ENCODE data around the gene AUTS2.

AUTS2 gene

DNA sequence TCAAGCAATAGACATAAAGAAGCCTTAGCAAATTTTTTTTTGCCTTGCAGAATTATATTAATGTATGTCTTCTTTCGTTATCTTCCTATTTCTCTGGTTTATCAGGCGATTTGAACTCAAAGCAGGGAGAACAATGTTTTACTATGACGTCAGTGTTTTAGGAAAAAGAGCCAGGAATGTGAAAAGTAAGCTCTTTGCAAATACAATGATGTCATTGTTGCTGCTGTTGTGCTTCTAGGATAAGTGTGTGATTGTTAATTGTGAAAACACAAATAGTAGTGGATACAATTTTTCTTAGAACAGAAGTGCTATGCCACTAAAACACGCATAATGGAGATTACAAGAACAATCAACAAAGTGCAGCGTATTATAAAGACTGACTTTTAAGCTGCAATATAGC, 9.5 kb upstream of the AUTS2 start:
- Mint-ChIP-seq H3K27ac (no peak overlapping the region), H3K27me3 (ENCODE audit: low read depth) (peaks cover 16% of the 10 kb centered on the region), H3K4me3 (no peak overlapping the region), H3K4me1 (peaks cover 3% of the 10 kb centered on the region), H3K36me3 (ENCODE audit: low read depth) (no peaks in the 10 kb centered on the region), H3K9me3 (no peaks in the 10 kb centered on the region)
- TF ChIP-seq, protein P1, sequence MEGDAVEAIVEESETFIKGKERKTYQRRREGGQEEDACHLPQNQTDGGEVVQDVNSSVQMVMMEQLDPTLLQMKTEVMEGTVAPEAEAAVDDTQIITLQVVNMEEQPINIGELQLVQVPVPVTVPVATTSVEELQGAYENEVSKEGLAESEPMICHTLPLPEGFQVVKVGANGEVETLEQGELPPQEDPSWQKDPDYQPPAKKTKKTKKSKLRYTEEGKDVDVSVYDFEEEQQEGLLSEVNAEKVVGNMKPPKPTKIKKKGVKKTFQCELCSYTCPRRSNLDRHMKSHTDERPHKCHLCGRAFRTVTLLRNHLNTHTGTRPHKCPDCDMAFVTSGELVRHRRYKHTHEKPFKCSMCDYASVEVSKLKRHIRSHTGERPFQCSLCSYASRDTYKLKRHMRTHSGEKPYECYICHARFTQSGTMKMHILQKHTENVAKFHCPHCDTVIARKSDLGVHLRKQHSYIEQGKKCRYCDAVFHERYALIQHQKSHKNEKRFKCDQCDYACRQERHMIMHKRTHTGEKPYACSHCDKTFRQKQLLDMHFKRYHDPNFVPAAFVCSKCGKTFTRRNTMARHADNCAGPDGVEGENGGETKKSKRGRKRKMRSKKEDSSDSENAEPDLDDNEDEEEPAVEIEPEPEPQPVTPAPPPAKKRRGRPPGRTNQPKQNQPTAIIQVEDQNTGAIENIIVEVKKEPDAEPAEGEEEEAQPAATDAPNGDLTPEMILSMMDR (IDR thresholded peaks at IDR 0.05; ENCODE audit: unreplicated experiment in 3 of 3) = no peak

DNA sequence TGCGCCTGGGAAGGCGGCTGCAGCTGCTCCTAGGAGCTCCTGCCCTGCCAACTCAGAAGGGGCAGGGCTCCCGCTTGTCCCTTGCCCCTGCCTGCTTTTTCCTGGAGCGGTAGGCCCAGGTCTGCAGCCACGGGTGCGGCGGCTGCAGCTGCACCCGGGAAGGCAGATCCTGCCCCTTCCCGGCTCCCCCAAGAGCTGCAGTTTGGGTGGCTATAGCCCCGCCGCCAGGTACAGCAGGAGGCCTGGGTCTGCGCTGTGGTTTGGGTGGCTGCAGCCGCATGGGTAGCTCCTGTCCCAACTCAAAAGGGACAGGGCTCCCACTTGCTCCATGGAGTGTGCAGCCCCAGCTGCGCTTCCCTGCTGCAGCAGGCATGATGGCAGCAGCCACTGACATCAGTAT, 6.5 kb upstream of the AUTS2 start:
- H3K4me1 Mint-ChIP-seq = no peaks in the 10 kb centered on the region
- H3K27ac Mint-ChIP-seq = no peak overlapping the region
- H3K4me3 Mint-ChIP-seq = no peak overlapping the region
- peaks cover 23% of the 10 kb centered on the region for H3K27me3 Mint-ChIP-seq (ENCODE audit: low read depth)
- TF ChIP-seq, protein P1 (IDR thresholded peaks at IDR 0.05; ENCODE audit: unreplicated experiment in 3 of 3) = no peak
- no peaks in the 10 kb centered on the region for H3K36me3 Mint-ChIP-seq (ENCODE audit: low read depth)
- no peaks in the 10 kb centered on the region for H3K9me3 Mint-ChIP-seq

DNA sequence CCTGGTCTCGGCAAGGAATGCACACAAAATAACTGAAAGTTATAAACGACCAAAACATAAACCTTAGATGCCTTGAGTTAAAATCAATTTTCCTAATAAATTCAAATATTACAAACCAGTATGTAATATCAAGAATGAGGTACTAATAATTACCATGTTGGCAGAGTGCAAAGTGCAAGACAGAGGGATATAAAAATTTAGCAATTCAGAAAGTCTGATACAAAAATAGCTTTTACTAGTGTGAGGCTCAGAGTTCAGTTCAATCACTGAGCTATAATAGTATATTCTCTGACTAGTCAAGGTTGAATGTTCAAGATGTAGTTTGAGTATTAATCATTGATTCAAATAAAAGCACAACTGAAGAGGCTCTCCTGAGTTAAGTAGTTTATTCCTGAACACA, 4.8 kb upstream of the AUTS2 start:
- no peaks in the 10 kb centered on the region for H3K36me3 Mint-ChIP-seq (ENCODE audit: low read depth)
- no peak overlapping the region for H3K4me3 Mint-ChIP-seq

DNA sequence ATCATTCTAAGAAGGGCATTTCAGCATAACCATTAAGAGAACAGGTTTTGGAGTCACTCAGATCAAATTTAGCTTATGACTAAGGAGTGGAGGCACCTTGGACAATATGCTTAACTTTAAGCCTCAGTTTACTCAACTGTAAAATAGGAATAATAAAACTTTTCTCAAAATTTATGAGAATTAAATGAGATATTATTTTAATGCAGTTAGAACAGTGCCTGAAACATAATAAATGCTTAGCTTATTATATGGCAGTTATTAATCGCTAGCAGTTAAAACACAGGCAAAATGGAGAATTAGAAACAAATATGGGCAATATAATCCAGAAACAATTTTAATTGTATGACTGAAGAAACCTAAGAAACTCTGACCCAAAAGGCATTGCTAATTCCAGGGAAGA, 2.9 kb upstream of the AUTS2 start:
- no peaks in the 10 kb centered on the region for H3K36me3 Mint-ChIP-seq (ENCODE audit: low read depth)
- no peaks in the 10 kb centered on the region for H3K4me1 Mint-ChIP-seq
- TF ChIP-seq, protein P1 (IDR thresholded peaks at IDR 0.05; ENCODE audit: unreplicated experiment in 3 of 3) = no peak
- H3K9me3 Mint-ChIP-seq = no peaks in the 10 kb centered on the region
- H3K27me3 Mint-ChIP-seq (ENCODE audit: low read depth) = peaks cover 24% of the 10 kb centered on the region
- H3K4me3 Mint-ChIP-seq = peak overlapping the region; percentile 1 to 90 (median 17)
- H3K27ac Mint-ChIP-seq = no peak overlapping the region

More for the DNA sequence above, 4.8 kb upstream of the AUTS2 start:
- TF ChIP-seq, protein P1 (IDR thresholded peaks at IDR 0.05; ENCODE audit: unreplicated experiment in 3 of 3) = no peak
- Mint-ChIP-seq H3K27ac (no peak overlapping the region), H3K4me1 (no peaks in the 10 kb centered on the region), H3K27me3 (ENCODE audit: low read depth) (peaks cover 25% of the 10 kb centered on the region), H3K9me3 (no peaks in the 10 kb centered on the region)

DNA sequence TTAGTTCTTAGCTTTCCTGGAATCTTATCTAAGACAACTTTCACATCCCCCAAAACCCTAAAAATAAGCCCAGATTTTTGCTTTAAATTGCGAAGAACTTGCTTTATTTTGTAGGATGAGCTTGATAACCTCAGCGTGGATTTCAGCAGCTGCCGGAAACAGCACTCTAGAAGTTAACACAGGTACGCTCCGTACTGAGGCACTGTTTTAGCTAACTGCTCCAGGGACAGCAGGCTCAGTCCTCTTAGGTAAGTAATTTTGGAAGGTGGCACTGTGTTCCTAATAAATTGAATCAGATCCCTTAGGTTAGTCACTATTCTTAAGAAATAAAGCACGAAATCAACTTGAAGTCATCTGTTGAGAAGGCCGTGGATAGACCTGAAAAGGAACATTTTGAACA, 2.2 kb upstream of the AUTS2 start:
- no peaks in the 10 kb centered on the region for H3K9me3 Mint-ChIP-seq
- TF ChIP-seq, protein P1 (IDR thresholded peaks at IDR 0.05; ENCODE audit: unreplicated experiment in 3 of 3) = no peak
- H3K4me3 Mint-ChIP-seq = peak overlapping the region; percentile 82 to 90 (median 89)
- peaks cover 18% of the 10 kb centered on the region for H3K27me3 Mint-ChIP-seq (ENCODE audit: low read depth)
- H3K36me3 Mint-ChIP-seq (ENCODE audit: low read depth) = no peaks in the 10 kb centered on the region
- no peaks in the 10 kb centered on the region for H3K4me1 Mint-ChIP-seq
- no peak overlapping the region for H3K27ac Mint-ChIP-seq

DNA sequence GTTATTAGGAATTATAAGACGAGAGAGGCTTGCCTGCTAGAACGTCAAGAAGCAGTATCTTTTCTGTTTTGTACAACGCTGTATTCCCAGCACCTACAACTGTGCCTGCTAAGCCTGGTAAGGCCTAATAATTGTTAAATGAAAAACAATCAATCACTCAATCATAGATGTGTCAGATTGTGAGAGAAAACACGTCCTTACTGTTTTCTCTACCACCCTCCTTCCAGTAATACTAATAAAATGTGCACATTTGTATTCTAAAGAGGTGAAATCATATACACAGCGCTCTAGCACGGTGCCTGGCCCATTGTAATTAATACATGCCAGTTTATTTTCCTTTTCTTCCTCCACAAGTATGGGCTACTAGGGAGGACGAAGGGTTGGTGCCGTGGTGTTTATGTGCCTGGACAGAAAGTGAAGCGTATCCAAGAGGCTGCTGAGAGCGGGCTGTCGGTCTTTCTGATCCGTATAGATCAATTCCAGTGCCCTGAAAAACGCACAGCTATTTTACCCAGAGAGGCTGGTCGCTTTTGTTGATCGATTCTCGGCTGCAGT, 1.5 kb upstream of the AUTS2 start:
- Mint-ChIP-seq H3K27me3 (ENCODE audit: low read depth) (peaks cover 14% of the 10 kb centered on the region), H3K36me3 (ENCODE audit: low read depth) (no peaks in the 10 kb centered on the region), H3K4me1 (no peaks in the 10 kb centered on the region), H3K4me3 (peak overlapping the region; percentile 82 to 90 (median 89)), H3K27ac (peak overlapping the region; percentile 74 to 97 (median 88)), H3K9me3 (no peaks in the 10 kb centered on the region)
- TF ChIP-seq, protein P1 (IDR thresholded peaks at IDR 0.05; ENCODE audit: unreplicated experiment in 3 of 3) = no peak
